ENCODE measurements around the gene RNF169. TPM values are rescaled to one million over a fixed set of nuclear protein-coding genes. Genes with fewer than 3 reads are reported as not detected.
"Not testable (repeated sequence)": the region's sequence is repeated elsewhere in the genome, so short reads cannot be mapped to it uniquely, and the experiment has no call there.

The RNF169 gene
- total RNA-seq, 8 experiments from 2014 or later, result 9.9 to 26.0 (median 12.8) TPM

GRCh38 chr11:74755395-74755995 is 6.8 kb downstream of the RNF169 start:
- in situ Hi-C loops (cut with MboI; ENCODE audit: low pct_unique_long_range_greater_than_20kb in 2 of 9, low sequenced_read_pairs in 9 of 9, unreplicated experiment in 9 of 9), result no loop called here

GRCh38 chr11:74756571-74756970 is 7.9 kb downstream of the RNF169 start:
- Histone ChIP-seq H3K27ac (no peak overlapping the region), H3K4me1 (replicated peaks in 1 of 2) (peaks cover 0 to 4% of the 10 kb centered on the region in 2 donors), H3K4me3 (no peak overlapping the region)
- ATAC-seq (replicated peaks in 6 of 8), result peak in 1 of 8 experiments; percentile 45
- 40 to 100% (median 84%) methylated on average over 1 of the region's 1 CpG; no CpG with 5 or more reads in 2 of the 10 experiments for WGBS, 10 experiments
- in situ Hi-C loops (cut with MboI; ENCODE audit: low pct_unique_long_range_greater_than_20kb in 2 of 9, low sequenced_read_pairs in 9 of 9, unreplicated experiment in 9 of 9), result no loop called here

More at GRCh38 chr11:74755395-74755995, 6.8 kb downstream of the RNF169 start:
- ATAC-seq (replicated peaks in 6 of 8), result peak in 4 of 8 experiments; percentile 13 to 35 (median 18)
- WGBS, 10 experiments, result 0 to 38% (median 23%) methylated on average over 1 of the region's 1 CpG; no CpG with 5 or more reads in 4 of the 10 experiments
- Histone ChIP-seq H3K4me1 (replicated peaks in 1 of 2) (peaks cover 0 to 7% of the 10 kb centered on the region in 2 donors), H3K27ac (no peak overlapping the region), H3K4me3 (no peak overlapping the region)

- Histone ChIP-seq H3K27ac (no peak overlapping the region), H3K4me3 (no peak overlapping the region), H3K4me1 (replicated peaks in 1 of 2) (no peaks in the 10 kb centered on the region)
- in situ Hi-C loops (cut with MboI; ENCODE audit: low pct_unique_long_range_greater_than_20kb in 2 of 9, low sequenced_read_pairs in 9 of 9, unreplicated experiment in 9 of 9), result no loop called here
- 83 to 100% (median 100%) methylated on average over 1 of the region's 1 CpG; no CpG with 5 or more reads in 2 of the 10 experiments for WGBS, 10 experiments
- no peak for ATAC-seq (replicated peaks in 6 of 8)
These were observed 18.3 kb downstream of the RNF169 start for GRCh38 chr11:74766905-74767304.

- WGBS, 10 experiments, result 91 to 100% (median 95%) methylated on average over 1 to 9 of the region's 9 CpGs; no CpG with 5 or more reads in 3 of the 10 experiments
- ATAC-seq (replicated peaks in 6 of 8), result not testable (repeated sequence)
These were observed 19.6 kb downstream of the RNF169 start for GRCh38 chr11:74768172-74768651.

GRCh38 chr11:74769055-74769707 is 20.5 kb downstream of the RNF169 start:
- Histone ChIP-seq H3K4me1 (replicated peaks in 1 of 2) (no peaks in the 10 kb centered on the region), H3K4me3 (no peak overlapping the region), H3K27ac (no peak overlapping the region)
- in situ Hi-C loops (cut with MboI; ENCODE audit: low pct_unique_long_range_greater_than_20kb in 2 of 9, low sequenced_read_pairs in 9 of 9, unreplicated experiment in 9 of 9), result no loop called here
- 37 to 100% (median 87%) methylated on average over 1 to 2 of the region's 2 CpGs for WGBS, 10 experiments
- ATAC-seq (replicated peaks in 6 of 8), result peak in 3 of 8 experiments; percentile 31 to 72 (median 67)

More at GRCh38 chr11:74768172-74768651, 19.6 kb downstream of the RNF169 start:
- H3K27ac ChIP-seq; in situ Hi-C loops (cut with MboI; ENCODE audit: low pct_unique_long_range_greater_than_20kb in 2 of 9, low sequenced_read_pairs in 9 of 9, unreplicated experiment in 9 of 9); H3K4me1 ChIP-seq (replicated peaks in 1 of 2); H3K4me3 ChIP-seq: not testable (repeated sequence)

GRCh38 chr11:74770456-74770855 is 21.8 kb downstream of the RNF169 start:
- H3K4me3 ChIP-seq, result no peak overlapping the region
- no peaks in the 10 kb centered on the region for H3K4me1 ChIP-seq (replicated peaks in 1 of 2)
- H3K27ac ChIP-seq, result no peak overlapping the region
- 0 to 96% (median 70%) methylated on average over 1 to 5 of the region's 5 CpGs for WGBS, 10 experiments
- ATAC-seq (replicated peaks in 6 of 8), result peak in 3 of 8 experiments; percentile 64 to 81 (median 66)
- in situ Hi-C loops (cut with MboI; ENCODE audit: low pct_unique_long_range_greater_than_20kb in 2 of 9, low sequenced_read_pairs in 9 of 9, unreplicated experiment in 9 of 9), result no loop called here

- no peak for ATAC-seq (replicated peaks in 6 of 8)
- Histone ChIP-seq H3K4me3 (no peak overlapping the region), H3K27ac (no peak overlapping the region), H3K4me1 (replicated peaks in 1 of 2) (no peaks in the 10 kb centered on the region)
- WGBS, 10 experiments, result 84 to 100% (median 100%) methylated on average over 1 to 3 of the region's 3 CpGs; no CpG with 5 or more reads in 1 of the 10 experiments
- in situ Hi-C loops (cut with MboI; ENCODE audit: low pct_unique_long_range_greater_than_20kb in 2 of 9, low sequenced_read_pairs in 9 of 9, unreplicated experiment in 9 of 9), result no loop called here
These were observed 22.5 kb downstream of the RNF169 start for GRCh38 chr11:74771139-74771538.

- Histone ChIP-seq H3K4me1 (replicated peaks in 1 of 2) (no peaks in the 10 kb centered on the region), H3K4me3 (no peak overlapping the region), H3K27ac (no peak overlapping the region)
- ATAC-seq (replicated peaks in 6 of 8), result peak in 1 of 8 experiments; percentile 19
- in situ Hi-C loops (cut with MboI; ENCODE audit: low pct_unique_long_range_greater_than_20kb in 2 of 9, low sequenced_read_pairs in 9 of 9, unreplicated experiment in 9 of 9), result no loop called here
These were observed 24.8 kb downstream of the RNF169 start for GRCh38 chr11:74773476-74773875.

- in situ Hi-C loops (cut with MboI; ENCODE audit: low pct_unique_long_range_greater_than_20kb in 2 of 9, low sequenced_read_pairs in 9 of 9, unreplicated experiment in 9 of 9), result no loop called here
- 40 to 100% (median 87%) methylated on average over 1 of the region's 1 CpG; no CpG with 5 or more reads in 2 of the 10 experiments for WGBS, 10 experiments
- Histone ChIP-seq H3K4me1 (replicated peaks in 1 of 2) (no peaks in the 10 kb centered on the region), H3K4me3 (no peak overlapping the region), H3K27ac (no peak overlapping the region)
- no peak for ATAC-seq (replicated peaks in 6 of 8)
These were observed 27.1 kb downstream of the RNF169 start for GRCh38 chr11:74775762-74776161.

- Histone ChIP-seq H3K4me3 (no peak overlapping the region), H3K27ac (no peak overlapping the region), H3K4me1 (replicated peaks in 1 of 2) (peaks cover 0 to 2% of the 10 kb centered on the region in 2 donors)
- in situ Hi-C loops (cut with MboI; ENCODE audit: low pct_unique_long_range_greater_than_20kb in 2 of 9, low sequenced_read_pairs in 9 of 9, unreplicated experiment in 9 of 9), result no loop called here
- ATAC-seq (replicated peaks in 6 of 8), result no peak
These were observed 27.9 kb downstream of the RNF169 start for GRCh38 chr11:74776546-74776945.

- Histone ChIP-seq H3K4me3 (no peak overlapping the region), H3K27ac (no peak overlapping the region), H3K4me1 (replicated peaks in 1 of 2) (peaks cover 0 to 2% of the 10 kb centered on the region in 2 donors)
- no peak for ATAC-seq (replicated peaks in 6 of 8)
- in situ Hi-C loops (cut with MboI; ENCODE audit: low pct_unique_long_range_greater_than_20kb in 2 of 9, low sequenced_read_pairs in 9 of 9, unreplicated experiment in 9 of 9), result no loop called here
These were observed 28.4 kb downstream of the RNF169 start for GRCh38 chr11:74777038-74777437.

GRCh38 chr11:74777877-74778276 is 29.2 kb downstream of the RNF169 start:
- ATAC-seq (replicated peaks in 6 of 8), result no peak
- Histone ChIP-seq H3K4me3 (no peak overlapping the region), H3K4me1 (replicated peaks in 1 of 2) (peaks cover 0 to 2% of the 10 kb centered on the region in 2 donors), H3K27ac (no peak overlapping the region)
- 31 to 93% (median 86%) methylated on average over 1 to 4 of the region's 4 CpGs for WGBS, 10 experiments
- in situ Hi-C loops (cut with MboI; ENCODE audit: low pct_unique_long_range_greater_than_20kb in 2 of 9, low sequenced_read_pairs in 9 of 9, unreplicated experiment in 9 of 9), result no loop called here

GRCh38 chr11:74778581-74778980 is 29.9 kb downstream of the RNF169 start:
- ATAC-seq (replicated peaks in 6 of 8), result no peak
- H3K4me1 ChIP-seq (replicated peaks in 1 of 2), result peaks cover 0 to 2% of the 10 kb centered on the region in 2 donors
- WGBS, 10 experiments, result 90 to 100% (median 100%) methylated on average over 1 to 5 of the region's 6 CpGs; no CpG with 5 or more reads in 4 of the 10 experiments
- H3K27ac ChIP-seq, result no peak overlapping the region
- no peak overlapping the region for H3K4me3 ChIP-seq
- in situ Hi-C loops (cut with MboI; ENCODE audit: low pct_unique_long_range_greater_than_20kb in 2 of 9, low sequenced_read_pairs in 9 of 9, unreplicated experiment in 9 of 9), result no loop called here

Measured in motor neuron (in vitro differentiated cells).